HFF-Myc (cell line): ENCODE results near the gene NR3C1.

ENCODE experiments used
- DNase-seq: peaks from one replicate; pipeline ENCODE4 v3.0.0-alpha.2; 2011; ENCODE audit warnings: low read depth; ENCODE audit errors: extremely low read depth
- H3K4me3 ChIP-seq: replicated peaks from 2 replicates; pipeline ENCODE4 v1.5.1; 2011; ENCODE audit warnings: low read depth, mild to moderate bottlenecking, control low read depth, low read length
- TF ChIP-seq, protein P1 (sequence below): IDR thresholded peaks from 2 replicates; pipeline ENCODE4 v1.5.1; 2012; ENCODE audit warnings: mild to moderate bottlenecking, low read depth, low read length, control low read depth; ENCODE audit errors: missing control alignments

Gene NR3C1

DNA sequence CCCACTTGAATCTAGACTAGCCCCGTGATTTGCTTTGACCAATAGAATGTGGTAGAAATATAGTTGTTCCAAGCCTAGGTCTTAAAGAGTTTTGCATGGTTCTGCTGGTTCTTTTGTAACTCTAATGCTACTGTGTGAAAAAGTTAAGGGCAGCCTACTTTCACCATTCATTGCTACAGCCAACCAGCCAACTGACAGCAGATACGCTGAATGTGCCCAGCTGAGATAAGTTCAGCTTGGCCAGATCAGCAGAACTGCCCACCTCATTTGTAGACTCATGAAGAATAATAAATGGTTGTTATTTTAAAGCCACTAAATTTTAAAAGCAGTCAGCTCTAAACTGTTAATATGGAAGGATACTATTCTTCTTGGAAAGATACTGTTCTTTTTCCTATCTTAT is 23.9 kb downstream of the NR3C1 start:
- H3K4me3 ChIP-seq = no peak overlapping the region
- TF ChIP-seq, protein P1, sequence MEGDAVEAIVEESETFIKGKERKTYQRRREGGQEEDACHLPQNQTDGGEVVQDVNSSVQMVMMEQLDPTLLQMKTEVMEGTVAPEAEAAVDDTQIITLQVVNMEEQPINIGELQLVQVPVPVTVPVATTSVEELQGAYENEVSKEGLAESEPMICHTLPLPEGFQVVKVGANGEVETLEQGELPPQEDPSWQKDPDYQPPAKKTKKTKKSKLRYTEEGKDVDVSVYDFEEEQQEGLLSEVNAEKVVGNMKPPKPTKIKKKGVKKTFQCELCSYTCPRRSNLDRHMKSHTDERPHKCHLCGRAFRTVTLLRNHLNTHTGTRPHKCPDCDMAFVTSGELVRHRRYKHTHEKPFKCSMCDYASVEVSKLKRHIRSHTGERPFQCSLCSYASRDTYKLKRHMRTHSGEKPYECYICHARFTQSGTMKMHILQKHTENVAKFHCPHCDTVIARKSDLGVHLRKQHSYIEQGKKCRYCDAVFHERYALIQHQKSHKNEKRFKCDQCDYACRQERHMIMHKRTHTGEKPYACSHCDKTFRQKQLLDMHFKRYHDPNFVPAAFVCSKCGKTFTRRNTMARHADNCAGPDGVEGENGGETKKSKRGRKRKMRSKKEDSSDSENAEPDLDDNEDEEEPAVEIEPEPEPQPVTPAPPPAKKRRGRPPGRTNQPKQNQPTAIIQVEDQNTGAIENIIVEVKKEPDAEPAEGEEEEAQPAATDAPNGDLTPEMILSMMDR = no peak
- DNase-seq = no peak

- peak; percentile 49 for DNase-seq
- no peak overlapping the region for H3K4me3 ChIP-seq
- TF ChIP-seq, protein P1 = no peak
Measured at GRCh38 chr5:143376911-143377813, 26.3 kb downstream of the NR3C1 start.

DNA sequence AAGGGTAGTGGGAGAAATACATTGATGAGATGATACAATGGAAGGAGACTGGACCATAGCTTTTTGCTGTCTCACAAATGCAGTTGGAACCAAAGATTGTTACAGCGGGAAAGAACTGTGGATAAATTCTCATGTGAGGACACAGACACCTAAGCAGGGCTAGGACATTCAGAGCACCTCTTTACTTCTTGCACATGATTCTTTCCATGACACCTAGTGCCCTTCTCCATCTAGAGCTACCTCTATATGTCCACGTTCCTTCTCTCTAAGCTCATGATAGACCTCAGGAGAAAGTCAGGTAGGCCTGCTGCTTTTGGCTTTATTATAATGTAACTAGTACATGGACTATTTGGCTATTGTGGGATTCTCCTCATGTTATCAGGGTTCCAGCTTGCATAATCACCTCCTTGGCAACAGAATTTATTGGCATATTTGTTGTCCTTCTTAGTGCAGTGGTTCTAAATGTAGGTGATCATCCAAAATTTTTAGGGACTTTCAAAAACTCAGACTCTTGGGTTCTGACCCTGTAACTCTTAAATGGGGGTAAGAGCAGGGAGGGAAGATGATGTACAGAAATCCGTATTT is 27.2 kb downstream of the NR3C1 start:
- H3K4me3 ChIP-seq = no peak overlapping the region
- no peak for DNase-seq
- TF ChIP-seq, protein P1 = no peak

- TF ChIP-seq, protein P1 = no peak
- H3K4me3 ChIP-seq = no peak overlapping the region
- DNase-seq = no peak
Measured at GRCh38 chr5:143374496-143375217, 28.8 kb downstream of the NR3C1 start.

DNA sequence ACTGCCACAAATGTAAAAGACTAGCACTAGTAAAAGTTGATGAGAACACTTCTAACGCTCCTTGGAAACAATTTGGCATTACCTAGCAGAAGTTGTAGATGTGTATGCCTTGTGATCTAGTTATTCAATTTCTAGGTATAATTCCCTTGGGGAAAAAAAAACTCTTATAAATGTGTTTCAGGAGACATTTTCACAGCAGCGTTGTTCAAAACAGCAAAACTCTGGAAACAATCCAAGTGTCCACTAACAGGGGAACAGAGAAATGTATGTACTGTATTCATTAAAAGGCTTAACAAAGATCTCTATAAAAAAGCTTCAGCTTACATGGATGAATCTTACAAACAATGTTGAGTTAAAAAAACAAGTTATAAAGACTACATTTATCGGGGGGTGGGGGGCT is 30.4 kb downstream of the NR3C1 start:
- DNase-seq = no peak
- TF ChIP-seq, protein P1 = no peak
- no peak overlapping the region for H3K4me3 ChIP-seq

DNA sequence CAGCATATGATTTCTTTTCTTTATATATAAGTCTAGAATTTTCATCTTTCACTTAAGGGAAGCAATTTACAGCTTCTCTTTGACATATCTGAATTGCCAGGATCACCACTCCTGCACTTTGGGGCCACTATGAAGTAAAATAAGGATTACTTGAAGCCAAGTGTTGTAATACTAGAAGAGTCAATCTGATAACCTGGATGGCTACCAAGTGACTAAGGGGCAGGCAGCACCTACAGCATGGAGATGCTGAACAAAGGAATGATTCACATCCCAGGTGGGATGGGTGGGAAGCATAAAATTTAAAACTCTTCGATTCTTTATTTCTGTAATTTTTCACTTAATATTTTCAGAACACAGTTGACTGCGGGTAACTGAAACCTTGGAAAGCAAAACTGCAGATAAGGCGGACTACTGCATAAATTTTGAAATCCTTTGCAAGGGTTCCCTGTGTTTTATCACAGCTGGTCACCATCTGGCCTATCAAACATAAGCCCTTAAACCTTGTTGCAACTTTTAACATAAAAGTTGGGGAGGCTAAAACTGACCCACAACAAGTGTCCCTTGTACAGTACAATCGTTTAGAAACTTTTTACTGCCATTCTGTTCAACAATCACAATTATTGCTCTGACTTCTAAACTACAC is 31.2 kb downstream of the NR3C1 start:
- TF ChIP-seq, protein P1 = no peak
- H3K4me3 ChIP-seq = no peak overlapping the region
- DNase-seq = no peak
